HG02798 (cell line): ENCODE data around the gene SLC22A4.

Experiments used
- ATAC-seq: cut with Tn5 transposase; IDR thresholded peaks from one replicate; pipeline ENCODE4 v1.9.1; 2021; ENCODE audit warnings: mild to moderate bottlenecking; ENCODE audit not compliant: unreplicated experiment, poor library complexity

The SLC22A4 gene

DNA sequence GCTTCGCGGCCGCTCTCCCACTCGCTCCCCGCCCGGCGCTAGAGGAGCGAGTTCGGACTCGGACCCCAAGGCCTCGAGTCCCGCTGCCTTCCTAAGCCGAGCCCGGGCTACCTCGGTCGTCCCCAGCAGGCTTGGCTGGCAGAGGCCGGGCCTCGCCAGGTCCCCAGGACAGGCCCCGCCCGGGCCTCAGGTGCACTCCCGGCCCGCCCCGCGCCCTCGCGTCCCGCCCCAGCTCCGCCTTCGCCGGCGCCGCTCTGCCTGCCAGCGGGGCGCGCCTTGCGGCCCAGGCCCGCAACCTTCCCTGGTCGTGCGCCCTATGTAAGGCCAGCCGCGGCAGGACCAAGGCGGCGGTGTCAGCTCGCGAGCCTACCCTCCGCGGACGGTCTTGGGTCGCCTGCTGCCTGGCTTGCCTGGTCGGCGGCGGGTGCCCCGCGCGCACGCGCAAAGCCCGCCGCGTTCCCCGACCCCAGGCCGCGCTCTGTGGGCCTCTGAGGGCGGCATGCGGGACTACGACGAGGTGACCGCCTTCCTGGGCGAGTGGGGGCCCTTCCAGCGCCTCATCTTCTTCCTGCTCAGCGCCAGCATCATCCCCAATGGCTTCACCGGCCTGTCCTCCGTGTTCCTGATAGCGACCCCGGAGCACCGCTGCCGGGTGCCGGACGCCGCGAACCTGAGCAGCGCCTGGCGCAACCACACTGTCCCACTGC, 75.4 kb downstream of the SLC22A4 start, which contains the start of gene SLC22A5:
SLC22A5 (plus strand) TSS at position 237 of the 707 bp plus-strand sequence; CDS start at position 500, 263 bp downstream.
- peak; percentile 93 for ATAC-seq

DNA sequence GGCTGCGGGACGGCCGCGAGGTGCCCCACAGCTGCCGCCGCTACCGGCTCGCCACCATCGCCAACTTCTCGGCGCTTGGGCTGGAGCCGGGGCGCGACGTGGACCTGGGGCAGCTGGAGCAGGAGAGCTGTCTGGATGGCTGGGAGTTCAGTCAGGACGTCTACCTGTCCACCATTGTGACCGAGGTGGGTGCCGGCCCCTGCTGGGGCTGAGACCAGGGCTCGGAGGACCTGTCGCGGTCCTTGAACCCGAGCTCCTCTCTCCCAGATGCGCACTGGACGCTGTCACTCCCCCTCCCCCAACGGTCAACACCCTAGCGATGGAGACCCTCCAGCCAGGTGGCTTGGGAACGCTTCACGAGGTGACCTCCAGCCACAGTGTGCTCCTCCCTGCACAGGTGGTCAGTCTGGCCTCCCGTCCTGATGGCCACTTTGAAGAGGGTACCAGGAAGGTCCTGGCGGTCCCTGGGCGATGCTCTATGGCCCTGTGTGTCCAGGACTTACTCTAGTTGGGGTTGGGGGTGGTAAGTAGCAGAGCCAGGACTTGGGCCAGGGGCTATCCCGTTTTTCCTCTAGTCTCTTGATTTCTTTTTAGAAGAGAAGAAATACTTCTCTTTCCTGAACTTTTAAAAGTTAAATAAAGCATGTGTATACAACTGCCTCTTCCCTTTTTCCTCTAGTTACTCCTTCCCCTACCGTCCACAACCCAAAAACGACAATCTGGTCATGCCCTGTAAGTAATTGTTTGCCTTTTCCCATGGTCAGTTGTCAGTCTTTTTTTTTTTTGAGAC, 76.2 kb downstream of the SLC22A4 start:
- no peak for ATAC-seq

DNA sequence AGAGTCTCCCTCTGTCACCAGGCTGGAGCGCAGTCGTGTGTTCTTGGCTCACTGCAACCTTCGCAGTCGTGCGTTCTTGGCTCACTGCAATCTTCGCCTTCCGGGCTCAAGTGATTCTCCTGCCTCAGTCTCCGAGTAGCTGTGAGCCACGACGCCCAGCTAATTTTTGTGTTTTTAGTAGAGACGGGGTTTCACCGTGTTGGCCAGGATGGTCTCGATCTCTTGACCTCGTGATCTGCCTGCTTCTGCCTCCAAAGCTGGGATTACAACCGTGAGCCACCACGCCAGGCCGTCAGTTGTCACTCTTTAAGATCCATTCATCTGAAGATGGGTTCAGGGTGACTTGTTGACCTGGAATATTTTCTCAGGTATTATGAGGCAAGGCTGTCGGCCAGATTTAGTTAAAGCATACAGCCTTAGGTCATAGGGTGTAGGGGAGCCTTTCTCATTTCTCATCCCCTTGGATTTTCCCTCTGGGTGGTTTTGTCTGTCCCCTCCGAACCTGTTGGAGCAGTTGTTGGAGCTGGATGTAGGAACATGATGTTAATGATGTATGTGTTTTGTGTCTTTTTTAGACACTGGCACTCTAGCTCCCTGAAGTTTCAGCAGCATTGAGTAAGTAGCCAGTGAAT, 76.9 kb downstream of the SLC22A4 start:
- no peak for ATAC-seq

DNA sequence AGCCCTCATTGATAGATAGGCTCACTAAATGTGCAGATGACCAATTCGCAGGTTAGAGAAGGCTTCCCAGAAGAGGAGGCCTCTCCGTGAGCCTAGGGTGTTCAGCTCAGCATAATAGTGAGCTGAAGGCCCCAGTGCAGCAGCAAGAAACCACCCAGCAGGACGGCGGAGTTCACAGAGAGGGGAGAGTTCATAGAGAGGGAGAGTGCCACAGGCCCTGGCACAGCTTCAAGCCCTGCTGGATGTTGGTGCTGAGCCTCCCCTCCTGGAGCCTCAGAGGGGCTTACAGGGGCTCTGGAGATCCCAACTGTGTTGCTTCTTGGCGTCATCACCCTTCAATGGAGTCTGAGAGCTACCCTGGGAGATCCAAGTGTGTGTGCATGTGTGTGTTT, 77.4 kb downstream of the SLC22A4 start:
- ATAC-seq: no peak

DNA sequence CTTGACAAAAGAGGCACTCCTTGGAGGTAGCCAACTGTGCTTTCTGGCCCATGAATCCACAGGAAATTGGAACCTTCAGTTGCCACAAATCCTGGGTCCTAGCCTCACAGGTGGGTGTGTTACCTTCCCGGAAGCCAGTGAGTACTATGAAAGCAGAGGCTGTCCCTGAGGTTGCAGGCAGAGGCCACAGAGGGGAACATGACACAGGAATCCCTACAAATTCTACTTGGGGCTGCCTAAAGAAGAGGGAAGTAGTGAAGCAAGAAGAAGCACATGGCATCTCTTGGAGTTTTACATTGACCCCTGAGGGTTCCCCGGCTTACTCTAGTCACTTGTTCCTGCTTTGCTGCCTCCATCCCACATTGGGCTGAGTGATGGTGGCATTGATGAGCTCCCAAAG, 77.9 kb downstream of the SLC22A4 start:
- no peak for ATAC-seq

DNA sequence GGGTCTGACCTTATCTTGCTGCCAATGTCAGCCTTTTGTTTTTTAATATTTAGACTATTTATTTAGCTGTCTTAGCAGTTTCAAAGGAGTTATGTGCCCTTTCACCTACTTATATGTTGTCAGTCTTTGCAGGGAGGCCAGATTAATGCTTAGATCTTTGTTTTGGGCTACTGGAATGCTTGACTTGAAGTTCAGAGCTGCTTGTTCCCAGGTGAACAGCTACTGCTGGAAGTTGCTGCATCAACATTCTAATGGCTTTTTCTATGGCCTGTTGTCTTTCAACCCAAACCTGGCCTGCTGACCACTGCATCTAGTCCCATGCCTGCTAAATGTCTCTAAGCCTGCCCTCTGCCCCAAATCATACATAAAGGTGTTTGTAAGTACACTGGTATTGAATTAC, 78.3 kb downstream of the SLC22A4 start:
- no peak for ATAC-seq

DNA sequence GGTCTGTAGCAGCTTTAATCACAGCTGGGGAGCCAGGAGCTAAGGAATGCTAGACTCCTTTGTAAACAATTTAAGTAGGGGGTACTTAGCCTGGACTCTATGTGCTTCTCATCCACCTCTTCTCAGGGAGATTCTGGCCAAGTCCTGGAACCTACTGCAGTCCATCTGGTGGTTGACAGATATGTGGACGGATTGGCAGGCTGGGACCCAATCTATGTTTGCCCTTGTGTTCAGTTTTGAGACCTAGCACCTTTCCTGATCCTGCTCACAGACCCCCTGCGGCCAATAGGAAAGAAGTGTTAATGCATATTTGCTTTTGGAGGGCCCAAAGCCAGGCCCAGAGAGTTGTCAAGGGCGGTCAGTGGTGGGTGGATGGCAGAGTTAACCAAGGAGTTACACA, 81.8 kb downstream of the SLC22A4 start:
- ATAC-seq: no peak

DNA sequence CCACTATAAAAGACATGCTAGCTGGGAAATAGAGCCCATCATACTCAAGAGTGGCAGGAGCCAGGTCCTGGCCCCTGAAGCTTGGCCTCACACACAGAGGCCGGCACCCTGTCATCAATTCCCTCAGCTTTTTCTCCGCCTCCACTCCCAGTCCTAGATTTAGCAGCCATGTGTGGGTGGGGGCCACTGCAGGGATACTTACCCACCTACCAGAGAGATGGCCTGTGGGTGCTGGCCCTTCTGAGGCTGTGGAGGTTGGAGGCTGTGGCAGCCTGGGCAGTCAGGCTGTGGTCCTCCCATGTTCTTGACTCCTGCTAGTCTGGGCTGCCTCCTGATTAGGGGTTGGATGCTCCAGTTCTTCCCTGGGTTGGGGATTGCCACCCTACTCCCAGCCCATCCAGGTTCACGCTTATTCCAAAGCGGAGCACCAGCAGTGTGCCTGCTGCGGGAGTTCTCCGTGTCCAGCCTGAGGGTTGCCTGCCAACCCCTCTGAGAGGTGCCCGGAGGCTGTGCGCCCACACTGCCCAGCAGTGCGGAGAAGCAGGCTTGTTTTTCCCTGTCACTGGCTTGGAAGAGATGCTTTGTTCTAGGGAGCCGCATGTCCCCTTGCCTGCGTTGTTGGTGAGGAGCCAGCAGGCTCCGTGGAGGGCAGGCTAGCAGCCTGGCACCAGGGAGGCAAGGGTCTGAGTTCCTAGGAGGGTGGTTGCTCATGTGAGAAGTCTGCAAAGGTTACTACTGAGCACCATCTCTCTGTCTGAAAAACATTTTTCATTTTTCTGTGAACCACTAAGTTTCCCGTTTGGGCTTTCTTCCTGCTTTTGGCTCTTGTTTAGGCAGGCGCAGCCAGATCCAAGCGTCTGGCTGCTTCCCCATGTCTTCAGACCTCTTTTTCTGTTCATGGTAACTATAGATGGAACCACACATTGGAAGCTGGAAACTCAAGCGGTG, 82.8 kb downstream of the SLC22A4 start:
- ATAC-seq: no peak

DNA sequence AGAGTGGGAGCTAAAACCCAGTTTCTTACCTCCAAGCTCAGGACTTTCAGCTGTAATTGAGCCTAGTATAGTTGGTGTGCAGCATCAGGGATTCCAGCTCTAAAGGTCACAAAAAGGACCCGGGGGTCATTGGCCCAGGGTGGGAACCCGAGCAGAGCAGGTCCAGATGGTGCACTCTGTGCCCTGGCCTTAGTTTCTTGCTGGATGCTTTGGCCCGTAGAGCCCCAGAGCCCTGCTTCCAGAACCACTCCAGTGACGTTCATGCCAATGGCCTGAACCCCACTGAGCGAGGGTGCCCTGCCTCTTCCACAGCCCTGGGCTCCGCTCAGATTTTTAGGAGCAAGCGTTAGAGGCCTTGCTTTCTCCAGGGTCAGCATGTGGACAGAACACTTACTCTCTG, 83.5 kb downstream of the SLC22A4 start:
- no peak for ATAC-seq

DNA sequence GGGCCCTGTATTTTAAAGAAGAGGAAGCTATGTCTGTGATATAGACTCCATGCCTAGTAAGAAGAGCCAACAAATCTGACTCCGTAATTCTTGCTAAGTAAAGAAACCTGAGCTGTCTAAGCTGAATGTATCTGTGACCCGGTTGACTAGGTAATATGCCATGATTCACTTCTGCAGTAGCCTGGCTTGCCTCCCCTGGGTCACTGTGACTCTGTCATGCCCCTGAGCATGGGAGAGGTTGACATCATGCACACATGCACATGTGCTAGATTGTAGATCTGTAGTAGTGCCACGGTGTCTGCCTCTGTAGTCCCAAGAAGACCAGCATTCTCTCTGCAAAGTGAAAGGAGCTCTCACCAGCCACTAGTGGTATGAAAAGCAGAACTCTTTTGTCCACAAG, 84.4 kb downstream of the SLC22A4 start:
- ATAC-seq: no peak

DNA sequence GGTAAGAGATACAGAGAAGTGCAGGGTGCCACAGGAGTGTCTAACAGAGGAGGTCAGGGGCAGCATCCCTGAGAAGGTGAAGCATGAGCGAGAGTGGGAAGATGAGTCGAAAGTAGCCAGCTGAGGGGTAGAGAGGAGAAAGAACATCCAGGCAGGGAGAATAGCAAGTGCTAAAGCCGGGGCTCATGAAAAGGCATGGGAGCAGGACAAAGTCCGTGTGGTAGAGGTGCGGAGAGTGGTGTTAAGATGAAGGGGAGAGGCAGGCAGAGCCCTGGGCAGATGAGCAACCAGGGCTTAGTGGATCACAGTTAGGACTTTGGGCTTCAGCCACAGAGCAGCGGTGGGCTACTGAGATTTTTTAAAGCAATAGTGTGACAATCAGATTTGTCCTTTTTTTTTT, 85.9 kb downstream of the SLC22A4 start:
- ATAC-seq: no peak

DNA sequence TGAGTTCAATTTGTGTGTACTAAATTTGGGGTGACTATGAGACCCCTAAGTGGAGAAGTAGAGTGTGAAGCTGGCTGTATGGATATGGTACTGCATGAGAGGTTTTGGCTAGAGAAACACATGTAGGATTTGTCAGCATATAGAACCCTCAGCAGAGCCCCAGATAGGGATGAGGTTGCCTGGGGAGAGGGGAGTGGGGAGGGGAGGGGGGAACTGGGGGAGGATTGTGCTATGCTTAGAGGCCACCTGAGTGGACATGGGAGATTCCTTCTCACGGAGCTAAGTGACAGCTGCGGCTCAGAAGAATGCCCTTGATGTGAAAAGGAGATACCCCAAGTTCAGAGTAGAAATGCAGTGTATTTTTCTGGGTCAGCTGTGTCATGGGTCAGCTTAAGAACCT, 86.5 kb downstream of the SLC22A4 start:
- ATAC-seq: no peak

DNA sequence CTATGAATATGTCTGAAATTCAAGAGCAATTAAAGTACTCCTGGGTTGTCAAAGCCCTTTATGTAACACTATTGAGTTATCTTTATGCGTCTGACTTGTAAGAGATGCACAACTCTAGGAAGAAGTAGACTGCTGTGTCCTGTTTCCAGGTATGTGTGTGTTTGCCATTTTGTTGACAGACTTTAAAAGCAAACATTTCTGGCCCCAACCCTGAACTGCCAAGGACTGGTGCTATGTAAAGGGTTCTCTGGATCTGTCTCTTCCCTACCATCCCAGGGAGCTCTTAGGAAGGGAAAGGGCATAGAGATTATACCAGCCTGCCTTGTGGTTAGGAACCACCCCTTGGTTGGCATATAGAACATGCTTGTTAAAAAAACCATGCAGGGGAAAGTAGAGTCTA, 87.4 kb downstream of the SLC22A4 start:
- no peak for ATAC-seq

DNA sequence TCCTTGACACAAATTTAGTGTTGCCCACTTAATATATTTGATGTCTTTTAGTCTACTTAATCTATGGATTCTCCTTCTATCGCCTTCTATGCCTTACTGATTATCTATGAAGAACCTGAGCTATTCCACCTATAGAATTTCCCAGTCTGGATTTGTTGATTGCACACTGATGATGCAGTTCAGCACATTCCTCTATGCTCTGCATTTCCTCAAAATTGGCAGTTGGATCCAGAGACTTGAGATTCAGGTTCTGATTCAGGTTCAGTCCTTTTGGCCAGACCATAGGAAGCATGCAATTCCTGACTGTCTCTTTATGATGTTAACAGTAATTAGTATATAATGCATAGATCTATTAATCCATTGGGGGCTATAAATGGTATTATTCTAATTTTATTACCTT, 89.1 kb downstream of the SLC22A4 start:
- ATAC-seq: no peak

DNA sequence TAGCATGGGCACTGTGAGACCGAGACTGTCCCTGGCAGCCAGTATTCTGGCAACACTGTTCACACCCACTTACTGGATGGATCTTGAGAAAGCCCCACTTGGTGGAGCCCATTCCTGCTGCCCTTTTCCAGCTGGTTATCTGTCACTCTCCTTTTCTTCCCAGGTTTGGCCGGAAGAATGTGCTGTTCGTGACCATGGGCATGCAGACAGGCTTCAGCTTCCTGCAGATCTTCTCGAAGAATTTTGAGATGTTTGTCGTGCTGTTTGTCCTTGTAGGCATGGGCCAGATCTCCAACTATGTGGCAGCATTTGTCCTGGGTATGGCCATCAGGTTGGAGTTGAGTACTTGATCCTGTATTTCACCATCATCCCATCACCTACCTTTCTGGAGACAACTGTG, 89.8 kb downstream of the SLC22A4 start:
- ATAC-seq: no peak

DNA sequence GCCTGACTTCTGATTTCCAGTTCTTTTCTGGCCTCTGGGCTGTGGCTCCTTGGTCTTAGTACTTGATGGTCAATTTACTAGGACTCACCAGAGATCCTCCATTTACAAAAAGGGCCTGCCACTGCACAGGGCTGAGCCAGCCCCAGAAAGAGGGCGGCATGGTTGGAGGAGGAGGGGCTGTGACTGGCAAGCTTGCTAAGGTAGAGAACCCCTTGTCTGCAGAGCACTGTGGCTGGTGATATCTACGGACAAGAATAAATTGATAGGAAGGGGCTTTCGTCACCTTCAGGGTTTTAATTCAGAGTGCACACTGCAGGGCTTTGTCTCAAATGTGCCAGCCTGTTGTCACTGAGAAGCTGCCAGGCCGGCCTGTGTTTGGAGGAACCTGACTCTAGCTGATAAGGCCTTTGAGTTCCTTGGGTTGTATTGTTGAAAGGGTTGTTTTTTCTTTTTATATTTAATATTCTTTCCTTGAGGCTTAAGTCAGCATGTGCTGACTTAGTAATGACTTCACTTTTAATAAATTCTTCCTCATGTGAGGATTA, 90.4 kb downstream of the SLC22A4 start:
- ATAC-seq: no peak

DNA sequence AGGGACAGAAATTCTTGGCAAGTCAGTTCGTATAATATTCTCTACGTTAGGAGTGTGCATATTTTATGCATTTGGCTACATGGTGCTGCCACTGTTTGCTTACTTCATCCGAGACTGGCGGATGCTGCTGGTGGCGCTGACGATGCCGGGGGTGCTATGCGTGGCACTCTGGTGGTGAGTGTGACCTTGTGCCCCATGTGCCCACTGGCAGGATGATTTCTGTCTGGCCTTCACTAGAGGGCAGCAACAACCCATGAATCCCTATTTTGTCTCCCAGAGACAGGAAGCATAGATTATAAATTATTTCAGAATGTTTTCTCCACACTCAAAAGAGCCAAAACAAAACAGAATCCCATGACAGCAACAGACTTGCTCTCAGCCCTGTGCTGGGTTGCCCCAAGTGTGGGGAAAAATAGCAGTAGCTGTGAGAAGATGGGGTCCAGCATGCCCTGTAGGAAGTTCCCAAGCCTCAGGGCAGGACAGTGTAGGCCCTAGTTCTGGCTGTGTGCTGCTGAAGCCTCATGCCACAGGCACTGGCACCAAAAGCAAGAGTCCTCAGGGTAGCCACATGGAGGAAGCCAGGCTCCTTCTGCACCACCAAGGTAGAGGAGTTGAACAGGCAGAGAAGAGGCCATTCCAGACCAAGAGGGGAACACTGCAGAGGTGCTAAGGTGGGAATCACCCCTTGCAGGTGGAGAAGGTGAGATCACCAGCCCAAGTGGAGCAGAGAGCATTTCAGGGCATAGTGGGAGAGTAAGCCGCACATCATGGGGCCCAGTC, 91.3 kb downstream of the SLC22A4 start:
- peak; percentile 40 for ATAC-seq

DNA sequence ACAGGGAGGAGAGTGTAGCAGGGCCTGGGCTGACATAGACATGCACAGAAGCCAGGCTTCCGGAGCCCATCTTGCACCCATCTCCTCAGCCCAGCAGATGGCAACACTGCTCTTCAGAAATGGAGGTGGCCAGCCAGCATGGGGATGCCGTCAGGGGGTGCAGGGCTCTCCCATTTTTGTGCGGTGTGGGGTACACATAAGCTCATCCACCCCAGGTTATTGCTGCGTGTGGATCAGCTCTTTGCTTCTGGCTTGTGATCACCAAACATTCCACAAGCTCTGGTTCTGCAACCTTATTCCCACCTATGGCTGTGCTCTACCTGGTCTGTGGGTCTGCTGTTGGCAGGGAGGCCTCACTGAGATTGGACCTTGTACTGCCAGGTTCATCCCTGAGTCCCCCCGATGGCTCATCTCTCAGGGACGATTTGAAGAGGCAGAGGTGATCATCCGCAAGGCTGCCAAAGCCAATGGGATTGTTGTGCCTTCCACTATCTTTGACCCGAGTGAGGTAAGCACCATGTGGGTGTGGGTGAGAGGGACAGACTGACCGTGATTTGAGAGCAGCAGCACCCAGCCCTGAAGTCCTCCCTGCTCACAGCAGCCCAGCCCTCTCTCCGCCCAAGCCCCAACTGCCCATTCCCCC, 92.6 kb downstream of the SLC22A4 start:
- ATAC-seq: peak; percentile 88

DNA sequence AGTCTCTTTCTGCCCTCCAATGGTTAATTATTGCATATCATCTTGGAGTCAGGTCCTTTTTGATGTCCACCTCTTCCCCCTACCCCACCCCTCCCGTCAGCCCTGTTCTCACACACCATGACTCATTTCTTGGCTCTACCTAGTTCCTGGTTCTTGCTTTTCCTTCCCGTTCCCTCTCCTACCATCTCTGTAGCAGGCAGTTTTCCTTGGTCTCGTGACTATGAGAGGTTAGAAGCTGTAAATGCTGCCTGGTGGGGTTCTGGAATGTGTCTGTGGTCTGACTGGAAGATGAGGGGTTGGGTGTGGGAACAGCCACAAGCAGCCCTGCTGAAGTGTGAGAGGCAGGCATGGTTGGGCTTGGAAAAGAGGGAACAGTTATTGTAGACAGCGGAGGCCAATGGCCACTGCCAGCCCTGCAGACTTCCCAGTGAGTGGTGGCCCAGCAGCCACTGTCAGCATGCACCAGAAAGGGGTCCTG, 93.5 kb downstream of the SLC22A4 start:
- no peak for ATAC-seq
